GM20000 (cell line): ENCODE data around the gene RAB19.

ENCODE experiments used
- DNase-seq: peaks from one replicate; pipeline ENCODE4 v3.0.0; 2012; ENCODE audit warnings: low spot score
- TF ChIP-seq, protein P1 (sequence below): IDR thresholded peaks from 2 replicates; pipeline ENCODE4 v1.5.1; 2012; ENCODE audit warnings: mild to moderate bottlenecking, control low read depth; ENCODE audit errors: extremely low read depth, missing control alignments

Gene RAB19

DNA sequence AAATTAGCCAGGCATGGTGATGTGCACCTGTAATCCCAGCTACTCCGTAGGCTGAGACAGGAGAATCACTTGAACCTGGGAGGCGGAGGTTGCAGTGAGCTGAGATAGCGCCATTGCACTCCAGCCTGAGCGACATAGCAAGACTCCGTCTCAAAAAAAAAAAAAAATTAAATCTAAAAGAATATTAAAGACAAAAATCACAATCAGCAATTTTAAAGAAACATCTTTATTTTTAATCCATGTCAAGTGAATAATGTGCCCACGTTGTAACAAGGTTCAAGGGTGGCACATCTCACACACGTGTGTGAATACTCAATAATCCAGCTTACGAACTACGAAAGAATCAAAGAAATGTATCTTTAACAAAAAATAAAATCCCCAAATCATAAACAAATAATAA is 28.5 kb upstream of the RAB19 start:
- TF ChIP-seq, protein P1, sequence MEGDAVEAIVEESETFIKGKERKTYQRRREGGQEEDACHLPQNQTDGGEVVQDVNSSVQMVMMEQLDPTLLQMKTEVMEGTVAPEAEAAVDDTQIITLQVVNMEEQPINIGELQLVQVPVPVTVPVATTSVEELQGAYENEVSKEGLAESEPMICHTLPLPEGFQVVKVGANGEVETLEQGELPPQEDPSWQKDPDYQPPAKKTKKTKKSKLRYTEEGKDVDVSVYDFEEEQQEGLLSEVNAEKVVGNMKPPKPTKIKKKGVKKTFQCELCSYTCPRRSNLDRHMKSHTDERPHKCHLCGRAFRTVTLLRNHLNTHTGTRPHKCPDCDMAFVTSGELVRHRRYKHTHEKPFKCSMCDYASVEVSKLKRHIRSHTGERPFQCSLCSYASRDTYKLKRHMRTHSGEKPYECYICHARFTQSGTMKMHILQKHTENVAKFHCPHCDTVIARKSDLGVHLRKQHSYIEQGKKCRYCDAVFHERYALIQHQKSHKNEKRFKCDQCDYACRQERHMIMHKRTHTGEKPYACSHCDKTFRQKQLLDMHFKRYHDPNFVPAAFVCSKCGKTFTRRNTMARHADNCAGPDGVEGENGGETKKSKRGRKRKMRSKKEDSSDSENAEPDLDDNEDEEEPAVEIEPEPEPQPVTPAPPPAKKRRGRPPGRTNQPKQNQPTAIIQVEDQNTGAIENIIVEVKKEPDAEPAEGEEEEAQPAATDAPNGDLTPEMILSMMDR, result no peak
- DNase-seq, result no peak

GRCh38 chr7:140375892-140376730 is 27.7 kb upstream of the RAB19 start:
- no peak for DNase-seq

GRCh38 chr7:140383954-140384713 is 19.7 kb upstream of the RAB19 start:
- TF ChIP-seq, protein P1, result no peak
- no peak for DNase-seq

More at GRCh38 chr7:140375892-140376730, 27.7 kb upstream of the RAB19 start:
- TF ChIP-seq, protein P1, result no peak

GRCh38 chr7:140384894-140385545 is 18.8 kb upstream of the RAB19 start:
- no peak for DNase-seq
- TF ChIP-seq, protein P1, result no peak

GRCh38 chr7:140389445-140389844 is 14.4 kb upstream of the RAB19 start:
- TF ChIP-seq, protein P1, result no peak
- DNase-seq, result no peak

DNA sequence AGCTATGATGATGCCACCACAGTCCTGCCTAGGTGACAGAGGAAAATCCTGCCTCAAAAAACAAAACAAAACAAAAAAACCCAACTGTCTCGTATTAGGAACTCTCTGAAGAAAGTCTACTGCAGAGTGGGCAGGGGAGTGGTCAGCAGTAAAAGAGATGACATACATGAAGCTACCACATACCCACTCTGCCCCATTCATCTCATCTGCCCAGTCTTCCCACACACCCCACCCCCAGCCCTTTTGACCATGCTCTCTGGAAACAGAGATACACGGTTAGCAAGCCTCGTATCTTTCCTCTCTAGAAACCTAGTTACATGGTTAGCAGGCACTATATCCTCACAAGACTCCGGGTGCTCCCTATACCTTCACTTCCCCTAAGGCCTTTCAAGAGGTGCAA is 13.8 kb upstream of the RAB19 start:
- TF ChIP-seq, protein P1, result no peak
- no peak for DNase-seq
